ENCODE measurements around the gene TNFAIP3. TPM values are rescaled to one million over a fixed set of nuclear protein-coding genes. Genes with fewer than 3 reads are reported as not detected.

TNFAIP3 gene
- polyA plus RNA-seq, 12 donors, result 10.5 to 31.1 (median 19.3) TPM; not detected in 1

- DNase-seq, result no peak
Observed at GRCh38 chr6:137900815-137901214, 33.8 kb downstream of the TNFAIP3 start.

GRCh38 chr6:137901454-137901853 lies 34.4 kb downstream of the TNFAIP3 start:
- no peak for DNase-seq

- no peak for DNase-seq
Observed at GRCh38 chr6:137902699-137903098, 35.6 kb downstream of the TNFAIP3 start.

DNA sequence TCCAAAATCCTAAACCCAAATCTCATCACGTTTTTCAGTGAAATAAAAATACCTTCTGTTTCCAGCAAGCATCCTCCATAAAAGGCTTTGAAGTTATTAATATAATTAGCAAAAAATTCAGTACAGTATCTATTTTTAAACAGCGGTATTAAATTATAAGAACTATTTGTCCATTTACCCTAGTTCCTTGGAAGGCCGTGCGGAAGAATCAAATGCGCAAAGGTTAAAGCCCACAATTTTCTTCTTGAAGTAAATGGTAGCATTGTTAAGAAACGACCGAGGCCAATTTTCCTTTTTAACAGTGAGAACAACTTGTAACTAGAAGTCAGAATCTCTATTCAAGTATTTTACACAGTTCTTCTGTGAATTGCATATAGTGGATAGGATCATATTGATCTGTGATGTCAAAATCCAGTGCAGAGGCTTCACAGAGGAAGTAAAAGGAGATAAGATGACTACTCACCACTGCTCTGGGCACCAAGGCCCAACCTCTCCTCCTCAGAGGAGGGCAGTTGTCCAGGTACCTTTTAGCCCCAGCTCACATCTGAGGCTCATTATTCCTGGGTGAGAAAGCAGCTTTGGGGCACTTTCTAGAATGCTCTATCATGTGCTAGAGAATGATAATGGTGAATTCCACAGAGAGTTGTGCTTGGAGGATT lies 36.3 kb downstream of the TNFAIP3 start:
- DNase-seq, result no peak

- DNase-seq, result no peak
Observed at GRCh38 chr6:137903933-137904821, 37.1 kb downstream of the TNFAIP3 start.

DNA sequence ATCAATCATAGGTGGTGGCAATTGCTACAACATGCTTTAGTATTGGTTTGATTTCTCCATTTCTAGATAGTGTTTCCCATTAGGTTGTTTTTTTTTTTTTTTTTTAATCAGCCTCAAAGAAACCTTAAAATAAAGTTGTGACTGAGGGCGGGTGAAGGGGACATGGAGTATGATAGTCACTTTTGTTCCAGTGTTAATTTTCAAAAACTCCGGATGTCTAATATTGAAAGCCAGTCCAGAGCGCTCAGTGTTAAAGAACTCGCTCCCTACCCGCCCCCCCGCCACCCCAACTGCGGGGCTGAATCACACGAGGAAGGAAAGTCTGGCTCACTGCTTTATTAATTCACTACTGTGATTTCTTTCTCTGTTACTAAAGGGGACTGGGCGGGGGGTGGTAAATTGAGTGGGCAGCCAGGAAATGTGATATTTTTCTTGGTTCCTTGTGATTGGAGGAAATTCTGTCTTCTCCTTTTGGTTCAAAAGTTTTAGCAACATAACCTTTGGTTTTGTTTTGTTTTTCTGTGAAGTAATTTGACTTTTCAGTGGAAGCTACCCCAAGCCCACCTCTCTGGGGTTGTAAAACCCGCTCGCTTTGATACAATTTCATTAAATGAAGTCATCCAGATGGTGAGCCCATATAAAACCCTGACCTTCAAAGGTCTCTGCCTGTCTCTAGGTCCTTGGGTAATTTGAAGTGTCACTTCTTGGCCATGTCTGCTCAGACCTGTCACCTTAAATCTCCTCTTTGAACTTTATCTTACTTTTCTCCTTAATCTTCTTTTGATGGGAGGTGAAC lies 38.0 kb downstream of the TNFAIP3 start:
- DNase-seq, result no peak

GRCh38 chr6:137906020-137906472 lies 39.0 kb downstream of the TNFAIP3 start:
- DNase-seq, result no peak

DNA sequence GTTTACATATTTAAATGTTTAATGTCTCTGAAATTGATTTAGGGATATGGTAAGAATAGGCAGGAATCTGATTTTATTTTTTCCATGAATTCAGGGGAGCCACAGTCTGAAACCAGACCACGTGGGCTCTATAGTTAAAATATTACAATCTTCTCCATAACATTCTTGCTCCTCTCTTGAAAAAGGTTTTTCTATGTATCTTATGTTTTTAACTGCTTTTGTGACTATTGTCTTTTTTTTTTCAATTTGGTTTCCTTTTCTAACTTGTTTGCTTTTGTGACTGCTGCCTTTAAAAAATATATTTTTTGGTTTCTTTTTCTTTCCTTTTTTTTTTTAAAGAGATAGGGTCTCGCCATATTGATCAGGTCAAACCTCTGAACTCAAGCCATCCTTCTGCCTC lies 40.1 kb downstream of the TNFAIP3 start:
- no peak for DNase-seq

DNA sequence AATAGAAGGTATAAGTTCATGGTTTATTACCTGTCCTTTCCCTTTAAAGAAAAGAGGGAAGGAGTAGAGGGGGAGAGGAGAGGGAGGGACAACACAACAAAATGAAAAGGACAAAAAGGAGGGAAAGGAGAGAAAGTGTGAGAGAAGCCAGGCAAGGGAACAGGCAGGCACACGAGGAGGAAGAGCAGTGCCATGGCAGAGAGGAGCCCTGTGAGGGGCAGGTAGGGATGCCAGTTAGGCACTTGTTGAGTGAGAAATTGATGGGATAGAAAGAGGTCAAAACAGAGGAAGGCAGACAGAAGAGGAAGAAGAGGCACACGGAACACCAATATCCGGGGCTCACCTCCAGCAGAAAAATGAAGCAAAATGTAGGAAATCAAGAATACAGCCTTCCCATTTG lies 42.5 kb downstream of the TNFAIP3 start:
- no peak for DNase-seq

GRCh38 chr6:137910424-137910834 lies 43.4 kb downstream of the TNFAIP3 start:
- peak; percentile 23 for DNase-seq

DNA sequence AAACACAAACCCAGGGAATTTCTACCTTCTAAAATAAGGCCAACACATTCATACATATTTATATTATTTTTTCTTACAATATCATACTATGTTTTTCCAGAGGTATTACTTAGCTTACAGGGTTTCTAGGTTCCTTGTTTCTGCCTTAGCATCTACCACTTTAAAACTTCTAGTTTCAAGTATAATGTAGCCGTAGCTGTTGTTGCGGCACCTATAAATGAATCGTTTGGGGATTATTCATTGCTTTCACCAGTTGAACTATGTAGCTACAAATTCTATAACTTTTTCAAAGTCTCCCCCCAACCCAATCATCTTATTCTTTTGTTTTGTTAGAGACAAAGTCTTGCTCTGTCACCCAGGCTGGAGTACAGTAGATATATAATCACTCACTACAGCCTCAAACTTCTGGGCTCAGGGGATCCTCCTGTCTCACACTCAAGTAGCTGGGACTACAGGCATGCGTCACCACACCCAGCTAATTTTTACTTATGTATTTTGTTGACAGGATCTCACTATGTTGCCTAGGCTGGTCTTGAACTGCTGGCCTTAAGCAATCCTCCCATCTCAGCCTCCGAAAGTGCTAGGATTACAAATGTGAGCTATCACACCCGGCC lies 43.9 kb downstream of the TNFAIP3 start:
- no peak for DNase-seq

DNA sequence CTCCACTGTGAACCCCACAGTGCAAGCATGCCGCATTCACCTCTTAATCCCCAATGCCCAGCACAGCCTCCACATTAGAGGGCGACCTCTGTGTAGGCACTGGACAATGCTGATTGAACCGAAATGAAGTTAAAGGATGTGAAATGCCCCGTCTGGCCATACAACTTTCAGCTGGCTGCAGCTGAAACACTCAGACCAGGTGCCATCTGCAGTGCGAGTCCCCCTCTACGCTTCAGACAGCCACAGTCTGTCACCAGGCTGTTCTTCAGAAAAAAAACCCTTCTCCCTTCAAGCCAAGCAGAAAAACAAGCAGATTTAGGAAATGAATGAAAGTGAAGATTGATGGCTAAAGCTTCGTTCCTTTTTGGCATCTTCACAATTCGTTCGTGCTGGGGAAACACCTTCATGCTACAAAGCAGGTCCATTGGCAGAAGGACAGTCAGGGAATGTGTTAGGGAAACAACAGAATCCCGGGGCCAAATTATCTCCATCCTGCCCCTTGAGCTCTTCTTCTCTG lies 44.7 kb downstream of the TNFAIP3 start:
- no peak for DNase-seq

DNA sequence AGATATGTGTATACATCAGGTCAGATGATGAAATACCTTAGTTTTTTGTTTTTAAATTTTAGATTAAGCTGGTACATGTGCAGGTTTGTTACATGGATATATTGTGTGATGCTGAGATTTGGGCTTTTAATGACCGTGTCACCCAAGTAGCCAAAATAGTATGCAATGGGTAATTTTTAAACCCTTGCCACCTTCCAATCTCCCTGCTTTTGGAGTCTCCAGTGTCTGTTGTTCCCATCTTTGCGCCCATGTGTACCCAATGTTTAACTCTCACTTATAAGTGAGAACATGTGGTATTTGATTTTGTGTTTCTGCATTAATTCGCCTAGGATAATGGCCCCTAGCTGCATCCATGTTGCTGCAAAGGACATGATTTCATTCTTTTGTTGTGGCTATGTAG lies 45.8 kb downstream of the TNFAIP3 start:
- no peak for DNase-seq

- DNase-seq, result no peak
Observed at GRCh38 chr6:137913434-137913833, 46.4 kb downstream of the TNFAIP3 start.

DNA sequence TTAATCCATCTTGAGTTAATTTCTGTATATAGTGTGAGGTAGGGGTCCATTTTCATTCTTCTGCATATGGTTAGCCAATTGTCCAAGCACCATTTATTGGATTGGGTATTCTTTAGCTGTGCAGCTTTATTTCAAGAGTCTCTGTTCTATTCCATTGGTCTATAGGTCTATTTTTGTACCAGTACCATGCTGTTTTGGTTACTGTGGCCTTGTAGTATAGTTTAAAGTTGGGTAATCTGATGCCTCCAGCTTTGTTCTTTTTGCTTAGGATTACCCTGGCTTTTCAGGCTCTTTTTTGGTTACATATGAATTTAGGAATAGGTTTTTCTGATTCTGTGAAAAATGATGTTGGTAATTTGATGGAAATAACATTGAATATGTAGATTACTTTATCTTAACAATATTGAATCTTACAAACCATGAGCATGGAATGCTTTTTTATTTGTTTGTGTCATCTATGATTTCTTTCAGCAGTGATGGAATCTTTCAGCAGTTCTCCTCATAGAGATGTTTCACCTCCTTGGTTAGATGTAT lies 47.0 kb downstream of the TNFAIP3 start:
- DNase-seq, result no peak

DNA sequence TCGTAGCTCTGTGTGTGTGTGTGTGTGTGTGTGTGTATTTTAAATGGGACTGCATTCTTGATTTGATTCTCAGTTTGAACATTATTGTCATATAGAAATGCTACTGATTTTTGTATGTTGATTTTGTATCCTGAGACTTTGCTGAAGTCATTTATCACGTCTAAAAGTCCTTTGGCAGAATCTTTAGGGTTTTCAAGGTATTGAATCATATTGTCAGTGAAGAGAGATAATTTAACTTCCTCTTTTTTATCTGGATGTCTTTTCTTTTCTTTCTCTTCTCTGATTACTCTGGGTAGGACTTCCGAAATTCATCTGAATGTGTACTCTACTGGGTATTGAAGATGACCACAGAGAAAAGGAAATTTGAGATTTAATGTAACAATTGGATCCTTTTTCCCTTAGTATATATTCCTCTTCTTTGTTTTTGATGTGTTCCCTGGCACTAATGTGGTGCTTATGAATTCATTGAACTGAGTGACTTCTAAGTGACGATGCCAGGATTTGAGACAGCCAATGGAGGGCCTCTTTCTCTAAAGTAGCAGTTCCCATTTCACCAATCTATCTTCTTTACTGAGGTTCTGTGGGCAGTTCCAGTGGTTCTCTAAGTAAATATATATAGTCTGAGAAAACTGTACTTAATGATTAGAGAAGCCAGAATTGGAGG lies 47.6 kb downstream of the TNFAIP3 start:
- no peak for DNase-seq

DNA sequence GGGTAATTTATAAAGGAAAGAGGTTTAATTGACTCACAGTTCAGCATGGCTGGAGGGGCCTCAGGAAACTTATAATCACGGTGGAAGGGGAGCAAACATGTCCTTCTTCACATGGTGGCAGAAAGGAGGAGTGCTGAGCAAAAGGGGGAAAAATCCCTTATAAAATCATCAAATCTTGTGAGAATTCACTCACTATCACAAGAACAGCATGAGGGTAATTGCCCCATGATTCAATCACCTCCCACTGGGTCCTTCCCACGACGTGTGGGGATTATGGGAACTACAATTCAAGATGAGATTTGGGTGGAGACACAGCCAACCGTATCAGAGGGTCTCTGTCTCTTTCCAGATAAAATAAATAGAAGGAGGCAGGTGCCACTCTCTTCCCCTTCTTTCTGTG lies 48.7 kb downstream of the TNFAIP3 start:
- DNase-seq, result no peak

- DNase-seq, result no peak
Observed at GRCh38 chr6:137917551-137918325, 50.7 kb downstream of the TNFAIP3 start.

DNA sequence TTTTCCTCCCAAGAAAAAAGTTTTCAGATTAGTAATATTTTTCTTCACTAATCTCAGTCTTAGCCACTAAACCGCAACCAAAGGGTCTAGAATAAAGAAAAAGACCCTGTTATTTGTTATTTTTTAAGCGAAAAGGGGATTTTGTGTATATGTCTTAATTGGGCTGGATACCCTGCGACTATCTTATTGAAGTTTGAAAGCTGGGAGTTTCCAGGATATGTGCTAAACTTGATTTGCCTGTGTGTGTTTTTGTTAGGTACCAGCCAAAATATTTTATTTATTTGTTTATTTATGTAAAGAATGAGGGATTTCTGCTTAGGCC lies 52.4 kb downstream of the TNFAIP3 start:
- no peak for DNase-seq
